Adipocyte (in vitro differentiated cells): ENCODE results near the gene AMH.
A peak's percentile ranks its signal among the peaks of the same experiment; 100 is the strongest.

Source experiments
- DNase-seq: peaks from one replicate; pipeline ENCODE4 v3.0.0-alpha.2; 2015; ENCODE audit warnings: low read depth
- H3K27me3 ChIP-seq: replicated peaks from 2 replicates; pipeline ENCODE4 v1.7.0; 2013; ENCODE audit warnings: mild to moderate bottlenecking, low read length, moderate library complexity; ENCODE audit not compliant: control insufficient read depth, insufficient read depth
- H3K36me3 ChIP-seq: 2 replicates; pipeline ENCODE4 v1.7.0; 2013; ENCODE audit warnings: low read length, mild to moderate bottlenecking, moderate library complexity; ENCODE audit not compliant: control insufficient read depth, insufficient read depth, severe bottlenecking
- H3K4me1 ChIP-seq: 2 replicates; pipeline ENCODE4 v1.7.0; 2013; ENCODE audit warnings: mild to moderate bottlenecking, low read length, moderate library complexity; ENCODE audit not compliant: control insufficient read depth, insufficient read depth
- H3K4me3 ChIP-seq: 2 replicates; pipeline ENCODE4 v1.7.0; 2013; ENCODE audit warnings: mild to moderate bottlenecking, low read length, moderate library complexity
- H3K9ac ChIP-seq: 2 replicates; pipeline ENCODE4 v1.7.0; 2013; ENCODE audit warnings: mild to moderate bottlenecking, low read length, moderate library complexity
- H3K9me3 ChIP-seq: 2 replicates; pipeline ENCODE4 v1.7.0; 2013; ENCODE audit warnings: mild to moderate bottlenecking, low read length, moderate library complexity; ENCODE audit not compliant: control insufficient read depth

AMH gene

GRCh38 chr19:2223391-2223790 is 25.7 kb upstream of the AMH start:
- peaks cover 48% of the 10 kb centered on the region for H3K36me3 ChIP-seq
- DNase-seq: no peak
- H3K27me3 ChIP-seq: no peaks in the 10 kb centered on the region
- peaks cover 14% of the 10 kb centered on the region for H3K4me1 ChIP-seq
- no peaks in the 10 kb centered on the region for H3K9me3 ChIP-seq
- H3K4me3 ChIP-seq: no peak overlapping the region
- H3K9ac ChIP-seq: no peak overlapping the region

DNA sequence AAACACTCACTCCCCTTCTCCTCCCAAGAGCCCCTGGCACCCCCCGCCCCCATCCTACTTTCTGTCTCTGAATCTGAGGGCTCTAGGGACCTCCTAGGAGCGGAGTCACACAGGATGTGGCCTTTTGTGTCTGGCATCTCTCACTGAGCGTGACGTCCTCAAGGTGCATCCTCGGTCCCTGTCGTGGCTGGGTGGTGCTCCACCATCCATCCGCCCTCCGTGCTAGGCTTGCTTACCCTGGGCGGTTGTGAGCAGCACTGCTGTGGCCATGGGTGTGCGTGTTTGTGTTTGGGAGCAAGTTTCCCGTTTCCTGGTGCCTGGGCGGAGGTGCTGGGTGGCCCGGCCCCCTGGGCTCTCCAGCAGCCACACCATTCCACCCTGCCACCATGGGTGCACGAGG is 25.2 kb upstream of the AMH start:
- Histone ChIP-seq H3K4me3 (no peak overlapping the region), H3K9ac (no peak overlapping the region), H3K27me3 (no peaks in the 10 kb centered on the region), H3K36me3 (peaks cover 54% of the 10 kb centered on the region), H3K4me1 (peaks cover 14% of the 10 kb centered on the region), H3K9me3 (no peaks in the 10 kb centered on the region)
- DNase-seq: no peak

DNA sequence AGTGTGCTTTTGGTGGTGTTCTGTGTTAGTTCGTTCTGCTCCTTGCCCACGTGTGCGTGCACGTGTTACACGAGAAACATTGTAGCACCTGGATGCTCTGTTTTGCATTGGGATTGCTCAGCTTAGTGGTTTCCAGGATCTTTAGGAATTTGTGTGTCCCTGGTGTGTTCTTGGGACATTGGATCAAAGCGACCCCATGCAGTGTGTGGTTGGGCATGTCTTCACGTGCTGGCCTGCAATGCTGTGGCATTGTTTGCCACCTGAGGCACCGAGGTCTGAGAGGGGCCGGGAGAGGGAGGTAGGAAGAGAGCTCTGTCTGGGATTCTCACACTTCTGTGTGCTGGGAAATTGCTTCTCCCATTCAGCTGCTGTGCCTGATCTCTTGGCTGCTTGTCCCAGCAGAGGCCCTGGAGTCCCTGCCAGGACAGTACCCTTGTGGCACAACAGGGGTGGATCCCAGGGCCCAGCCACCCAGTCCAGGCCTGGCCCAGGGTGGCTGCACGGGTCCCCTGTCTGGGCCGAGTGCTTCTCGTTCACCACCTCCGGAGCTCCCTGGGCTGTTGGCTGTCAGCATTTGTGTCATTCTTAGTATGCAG is 24.3 kb upstream of the AMH start:
- no peaks in the 10 kb centered on the region for H3K27me3 ChIP-seq

DNA sequence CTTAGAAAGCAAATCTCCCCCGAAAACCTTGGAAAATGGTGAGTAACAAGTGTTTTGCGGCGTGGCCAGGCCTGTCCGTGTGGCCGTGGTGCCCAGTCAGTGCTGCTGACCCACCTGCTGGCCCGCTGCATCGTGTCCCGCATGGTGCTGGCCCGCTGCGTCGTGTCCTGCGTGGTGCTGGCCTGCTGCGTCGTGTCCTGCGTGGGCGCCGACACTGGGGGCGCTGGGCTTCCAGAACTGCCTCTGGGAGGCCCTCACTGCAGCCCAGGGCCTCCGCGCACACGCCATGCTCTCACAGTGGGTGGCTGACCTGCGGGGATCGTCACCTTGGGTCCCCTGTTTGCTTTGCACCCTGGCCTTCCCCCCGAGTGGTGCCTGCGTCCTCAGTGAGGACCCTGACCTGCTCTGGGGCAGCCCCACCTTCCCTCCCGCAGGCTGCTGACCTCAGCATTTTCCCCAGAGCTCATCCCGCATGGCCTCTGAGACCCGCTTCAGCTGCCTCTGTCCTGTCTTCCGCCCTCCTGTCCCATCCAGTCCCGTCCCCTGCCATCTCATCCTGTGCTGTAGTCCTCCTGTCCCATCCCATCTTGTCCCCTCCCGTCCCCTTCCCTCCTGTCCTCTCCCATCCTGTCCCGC is 23.6 kb upstream of the AMH start:
- Histone ChIP-seq H3K9ac (no peak overlapping the region), H3K9me3 (no peaks in the 10 kb centered on the region), H3K36me3 (peaks cover 61% of the 10 kb centered on the region), H3K27me3 (no peaks in the 10 kb centered on the region), H3K4me3 (no peak overlapping the region), H3K4me1 (peaks cover 14% of the 10 kb centered on the region)
- DNase-seq: no peak

More for the DNA sequence above, 24.3 kb upstream of the AMH start:
- H3K36me3 ChIP-seq: peaks cover 61% of the 10 kb centered on the region
- H3K4me1 ChIP-seq: peaks cover 14% of the 10 kb centered on the region
- no peak for DNase-seq
- peak overlapping the region; percentile 29 for H3K9ac ChIP-seq
- H3K4me3 ChIP-seq: no peak overlapping the region
- no peaks in the 10 kb centered on the region for H3K9me3 ChIP-seq

- H3K4me1 ChIP-seq: peaks cover 10% of the 10 kb centered on the region
- H3K36me3 ChIP-seq: peaks cover 63% of the 10 kb centered on the region
- H3K9me3 ChIP-seq: no peaks in the 10 kb centered on the region
- no peak overlapping the region for H3K9ac ChIP-seq
- DNase-seq: no peak
- H3K27me3 ChIP-seq: no peaks in the 10 kb centered on the region
- no peak overlapping the region for H3K4me3 ChIP-seq
Measured at GRCh38 chr19:2226051-2226839, 22.9 kb upstream of the AMH start.

DNA sequence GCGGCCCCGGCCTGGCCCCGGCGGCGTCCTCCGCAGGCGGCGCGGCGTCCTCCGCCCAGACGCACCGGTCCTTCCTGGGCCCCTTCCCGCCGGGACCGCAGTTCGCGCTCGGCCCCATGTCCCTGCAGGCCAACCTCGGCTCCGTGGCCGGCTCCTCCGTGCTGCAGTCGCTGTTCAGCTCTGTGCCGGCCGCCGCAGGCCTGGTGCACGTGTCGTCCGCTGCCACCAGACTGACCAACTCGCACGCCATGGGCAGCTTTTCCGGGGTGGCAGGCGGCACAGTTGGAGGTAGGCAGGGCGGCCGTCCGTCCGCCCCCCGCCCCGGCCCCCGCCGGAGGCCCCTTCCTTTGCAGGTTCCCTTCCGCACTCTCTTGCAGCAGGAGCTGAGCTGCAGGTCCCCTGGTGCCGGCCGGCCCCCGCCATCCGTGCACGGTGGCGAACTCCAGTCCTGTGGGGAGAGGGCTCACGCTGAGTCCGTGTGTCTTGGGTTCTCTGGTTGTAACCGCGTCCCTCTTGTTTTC is 22.2 kb upstream of the AMH start:
- no peak overlapping the region for H3K4me3 ChIP-seq
- H3K36me3 ChIP-seq: peaks cover 63% of the 10 kb centered on the region
- no peaks in the 10 kb centered on the region for H3K9me3 ChIP-seq
- peaks cover 4% of the 10 kb centered on the region for H3K4me1 ChIP-seq
- H3K27me3 ChIP-seq: no peaks in the 10 kb centered on the region
- no peak overlapping the region for H3K9ac ChIP-seq
- no peak for DNase-seq

- H3K27me3 ChIP-seq: no peaks in the 10 kb centered on the region
- no peak for DNase-seq
- H3K36me3 ChIP-seq: peaks cover 67% of the 10 kb centered on the region
- no peak overlapping the region for H3K9ac ChIP-seq
- H3K4me3 ChIP-seq: no peak overlapping the region
- peaks cover 4% of the 10 kb centered on the region for H3K4me1 ChIP-seq
- H3K9me3 ChIP-seq: no peaks in the 10 kb centered on the region
Measured at GRCh38 chr19:2227415-2228156, 21.5 kb upstream of the AMH start.

- H3K9me3 ChIP-seq: no peaks in the 10 kb centered on the region
- no peak for DNase-seq
- no peak overlapping the region for H3K9ac ChIP-seq
- H3K27me3 ChIP-seq: no peaks in the 10 kb centered on the region
- H3K36me3 ChIP-seq: peaks cover 75% of the 10 kb centered on the region
- peaks cover 4% of the 10 kb centered on the region for H3K4me1 ChIP-seq
- H3K4me3 ChIP-seq: no peak overlapping the region
Measured at GRCh38 chr19:2228157-2229030, 20.7 kb upstream of the AMH start.

GRCh38 chr19:2229103-2230032 is 19.8 kb upstream of the AMH start:
- Histone ChIP-seq H3K36me3 (peaks cover 73% of the 10 kb centered on the region), H3K4me3 (no peak overlapping the region), H3K4me1 (peaks cover 6% of the 10 kb centered on the region), H3K9me3 (no peaks in the 10 kb centered on the region), H3K27me3 (no peaks in the 10 kb centered on the region), H3K9ac (no peak overlapping the region)
- no peak for DNase-seq
